Thyroid gland (tissue), 4 donors: ENCODE results near the gene ATP8A1.

Experiments
- POLR2A ChIP-seq, 2 donors: fragments of 450-650 bp; IDR thresholded peaks; one replicate each; pipeline ENCODE4 v1.6.1; 2017; ENCODE audit warnings: antibody characterized with exemption in 2 of 2, mild to moderate bottlenecking in 2 of 2, moderate library complexity in 1 of 2
- TF ChIP-seq, protein P1 (sequence below), 6 experiments: fragments of 200-600 bp in 3 of 6; fragments of 450-650 bp in 3 of 6; sonication (generic) in 3 of 6; IDR thresholded peaks; one replicate each; pipeline ENCODE4 v1.5.1; 2016 to 2019; ENCODE audit warnings: antibody characterized with exemption in 6 of 6, mild to moderate bottlenecking in 2 of 6, inconsistent platforms in 1 of 6, moderate library complexity in 1 of 6

DNA sequence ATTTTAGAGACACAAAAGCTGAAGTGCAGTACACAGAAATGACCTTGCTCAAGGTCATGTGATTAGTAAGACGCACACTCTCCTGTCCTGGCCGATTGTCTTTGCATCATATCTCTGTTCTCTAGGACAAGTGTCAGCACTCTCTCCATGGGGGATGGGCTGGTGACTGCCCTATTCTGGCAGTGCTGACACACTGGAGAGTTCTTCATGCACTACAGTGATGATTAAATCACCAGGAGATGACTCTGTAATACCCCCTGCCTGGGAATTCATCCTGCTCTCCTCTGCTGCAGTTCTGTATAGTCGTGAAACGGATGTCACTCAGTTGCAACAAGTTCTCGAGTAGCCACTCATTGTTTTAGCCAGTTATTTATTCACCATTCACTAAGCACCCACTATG, 264.9 kb downstream of the ATP8A1 start:
- TF ChIP-seq, protein P1, sequence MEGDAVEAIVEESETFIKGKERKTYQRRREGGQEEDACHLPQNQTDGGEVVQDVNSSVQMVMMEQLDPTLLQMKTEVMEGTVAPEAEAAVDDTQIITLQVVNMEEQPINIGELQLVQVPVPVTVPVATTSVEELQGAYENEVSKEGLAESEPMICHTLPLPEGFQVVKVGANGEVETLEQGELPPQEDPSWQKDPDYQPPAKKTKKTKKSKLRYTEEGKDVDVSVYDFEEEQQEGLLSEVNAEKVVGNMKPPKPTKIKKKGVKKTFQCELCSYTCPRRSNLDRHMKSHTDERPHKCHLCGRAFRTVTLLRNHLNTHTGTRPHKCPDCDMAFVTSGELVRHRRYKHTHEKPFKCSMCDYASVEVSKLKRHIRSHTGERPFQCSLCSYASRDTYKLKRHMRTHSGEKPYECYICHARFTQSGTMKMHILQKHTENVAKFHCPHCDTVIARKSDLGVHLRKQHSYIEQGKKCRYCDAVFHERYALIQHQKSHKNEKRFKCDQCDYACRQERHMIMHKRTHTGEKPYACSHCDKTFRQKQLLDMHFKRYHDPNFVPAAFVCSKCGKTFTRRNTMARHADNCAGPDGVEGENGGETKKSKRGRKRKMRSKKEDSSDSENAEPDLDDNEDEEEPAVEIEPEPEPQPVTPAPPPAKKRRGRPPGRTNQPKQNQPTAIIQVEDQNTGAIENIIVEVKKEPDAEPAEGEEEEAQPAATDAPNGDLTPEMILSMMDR (IDR thresholded peaks at IDR 0.05) = no peak
- TF ChIP-seq POLR2A (IDR thresholded peaks at IDR 0.05) = no peak
